ENCODE results near the gene RPN1. TPM values are rescaled to one million over a fixed set of nuclear protein-coding genes. Genes with fewer than 3 reads are reported as not detected.

The RPN1 gene
- total and polyA plus RNA-seq, 2 of the 8 experiments (the other 6 are each of a cell fraction or from before 2014, with no cell fraction given): 165 to 211 TPM

- TF ChIP-seq CHD7 (IDR thresholded peaks at IDR 0.05; ENCODE audit: insufficient replicate concordance, low read length) (no peak), POU5F1 (IDR thresholded peaks at IDR 0.05; ENCODE audit: low read depth, low read length) (no peak), RAD21 (IDR thresholded peaks at IDR 0.05 in 1 of 2, conservative IDR thresholded peaks at IDR 0.05 in 1 of 2; ENCODE audit: low read depth in 2 of 2, low read length in 2 of 2) (no peak), BCL11A (IDR thresholded peaks at IDR 0.05; ENCODE audit: low read depth in 2 of 2, low read length in 2 of 2) (no peak), SIN3A (conservative IDR thresholded peaks at IDR 0.05 in 1 of 2, IDR thresholded peaks at IDR 0.05 in 1 of 2; ENCODE audit: low read depth in 1 of 2, low read length in 2 of 2) (no peak)
Observed at GRCh38 chr3:128697341-128697740, 46.7 kb upstream of the RPN1 start (continued).
